COLO668 (cell line): ENCODE data around the gene PHF14.
A peak's percentile ranks its signal among the peaks of the same experiment; 100 is the strongest.

Experiments used
- DNase-seq: peaks from one replicate; lab custom pipeline; 2025; ENCODE audit not compliant: unreplicated experiment; lab: John Stamatoyannopoulos, UW

The PHF14 gene

DNA sequence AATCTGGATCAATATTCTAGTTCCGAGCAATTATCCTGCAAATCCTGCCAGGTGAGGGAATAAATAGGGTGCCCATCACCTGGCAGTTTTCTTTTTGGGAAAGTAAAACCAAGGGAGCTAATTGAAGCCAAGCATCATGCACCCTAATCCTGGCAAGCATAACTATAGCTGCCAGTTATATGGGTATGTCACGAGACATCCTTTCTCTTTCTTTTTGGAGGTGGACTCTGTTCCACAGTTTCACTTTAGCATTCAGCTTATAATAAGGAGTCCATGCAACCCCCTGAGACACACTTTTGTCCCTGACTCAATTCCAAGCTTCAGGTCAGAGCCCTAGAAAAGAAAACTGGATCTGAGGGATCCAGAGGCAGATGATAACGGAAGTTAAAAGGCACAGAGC, 222.5 kb downstream of the PHF14 start:
- no peak for DNase-seq

DNA sequence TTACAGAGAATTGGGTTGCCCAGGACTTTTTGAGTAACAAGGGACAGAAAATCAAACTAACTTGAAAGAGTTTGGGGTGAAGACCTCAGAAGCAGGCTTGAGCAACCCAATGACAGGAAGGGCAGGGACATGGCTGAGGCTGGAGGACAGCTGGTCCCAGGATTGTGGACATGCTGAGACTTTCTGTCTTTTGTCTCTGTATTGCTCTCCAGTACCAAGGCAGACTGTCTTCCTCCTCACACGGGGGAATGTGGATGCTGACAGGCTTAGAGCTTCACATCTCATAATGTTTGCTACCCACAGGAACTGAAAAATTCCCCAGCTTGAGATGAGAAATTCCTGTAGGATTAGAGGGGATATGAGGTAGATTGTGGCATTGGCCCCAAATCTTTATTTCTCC, 229.6 kb downstream of the PHF14 start:
- no peak for DNase-seq

GRCh38 chr7:11203683-11204082, 230.0 kb downstream of the PHF14 start:
- no peak for DNase-seq

- DNase-seq = no peak
These were observed 232.7 kb downstream of the PHF14 start for GRCh38 chr7:11206177-11206899.

GRCh38 chr7:11207565-11207964, 233.9 kb downstream of the PHF14 start:
- no peak for DNase-seq

DNA sequence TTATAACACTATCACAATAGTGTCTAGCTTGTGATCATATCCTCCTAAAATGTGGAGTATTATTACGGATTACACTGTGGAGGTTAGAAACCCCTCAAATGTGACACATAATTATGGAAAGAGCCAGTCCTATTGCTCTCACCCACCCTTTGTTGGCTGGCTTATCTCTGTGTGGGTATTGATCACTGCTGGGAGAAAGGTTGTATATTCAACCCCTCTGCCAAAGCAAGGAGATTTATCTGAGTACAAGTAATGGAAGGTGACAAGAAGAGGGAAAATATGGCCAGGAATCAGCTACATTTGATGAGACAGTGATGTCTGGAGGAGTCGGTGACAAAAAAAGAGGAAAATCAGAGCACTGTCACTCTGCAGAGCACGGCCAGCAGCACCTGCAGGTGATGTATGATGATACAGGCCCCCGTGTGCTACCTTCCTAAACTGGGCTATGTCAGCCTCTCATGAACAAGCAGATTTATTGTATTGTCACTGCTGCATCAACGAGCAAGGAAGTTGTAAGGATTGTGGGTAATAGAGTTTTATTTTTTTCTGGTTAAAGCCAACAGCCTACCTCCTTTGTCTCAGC, 235.3 kb downstream of the PHF14 start:
- no peak for DNase-seq

DNA sequence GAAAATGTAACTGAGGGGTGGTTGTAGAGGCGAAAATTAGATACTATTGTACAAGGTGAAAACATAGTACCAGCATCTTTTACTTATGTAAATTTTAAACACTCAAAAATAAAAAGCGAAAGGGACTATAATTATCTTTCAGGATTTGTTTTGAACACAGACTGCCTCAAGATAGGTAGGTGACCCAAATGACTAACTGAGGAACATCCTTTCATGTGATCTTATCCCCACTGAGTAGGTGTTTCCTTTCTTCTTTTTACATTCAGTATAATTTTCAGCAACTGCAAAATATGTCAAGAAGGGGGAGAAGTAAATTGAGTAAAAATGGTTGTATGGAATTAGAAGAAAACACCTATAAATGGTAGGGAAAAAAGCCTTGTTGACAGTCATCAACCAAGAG, 236.7 kb downstream of the PHF14 start:
- DNase-seq = no peak

GRCh38 chr7:11212080-11212711, 238.5 kb downstream of the PHF14 start:
- peak; percentile 57 for DNase-seq

- no peak for DNase-seq
These were observed 239.1 kb downstream of the PHF14 start for GRCh38 chr7:11212816-11213215.

GRCh38 chr7:11213266-11213665, 239.6 kb downstream of the PHF14 start:
- DNase-seq = no peak

DNA sequence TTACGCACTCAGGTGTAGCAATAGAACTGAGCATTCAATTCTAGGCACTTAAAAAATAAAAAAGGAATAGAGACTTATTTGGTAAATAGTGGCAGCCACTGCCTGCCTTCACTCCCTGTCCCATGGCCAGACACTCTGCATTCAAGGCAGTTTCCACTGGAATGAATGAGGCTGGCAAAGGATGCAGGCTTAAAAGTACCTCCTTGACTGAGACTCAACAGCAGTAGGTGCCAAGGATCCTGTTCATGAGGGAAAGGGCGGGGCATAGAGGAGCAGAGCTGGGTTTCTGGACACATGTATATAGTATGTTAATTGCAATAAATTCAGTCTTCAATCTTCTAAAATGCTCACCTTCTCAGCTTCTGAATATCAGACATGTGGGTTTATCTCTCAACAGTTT, 242.6 kb downstream of the PHF14 start:
- no peak for DNase-seq

GRCh38 chr7:11217848-11218565, 244.3 kb downstream of the PHF14 start:
- no peak for DNase-seq
